Memory B cell (primary cell): ENCODE data around the gene ZBTB9.
"Not testable (repeated sequence)": the region's sequence is repeated elsewhere in the genome, so short reads cannot be mapped to it uniquely, and the experiment has no call there.

Experiments used
- ATAC-seq: fragments of 150-1000 bp; cut with Tn5 transposase; 2 replicates; pipeline ENCODE4 v1.10.0; 2021; ENCODE audit warnings: low read depth, mild to moderate bottlenecking, moderate library complexity
- DNase-seq, 2 donors: peaks; one replicate each; pipeline ENCODE4 v3.0.0; 2022; ENCODE audit warnings: low spot score in 2 of 2
- H3K27ac Mint-ChIP-seq: one replicate; pipeline ENCODE4 v1.8.0; 2022; ENCODE audit warnings: mild to moderate bottlenecking, moderate library complexity, mixed read lengths
- H3K27me3 Mint-ChIP-seq: one replicate; pipeline ENCODE4 v1.8.0; 2022; ENCODE audit warnings: mixed read lengths
- H3K36me3 Mint-ChIP-seq: one replicate; pipeline ENCODE4 v1.8.0; 2022; ENCODE audit warnings: mild to moderate bottlenecking, mixed read lengths
- H3K4me1 Mint-ChIP-seq: one replicate; pipeline ENCODE4 v1.8.0; 2022; ENCODE audit warnings: mixed read lengths
- H3K4me3 Mint-ChIP-seq: one replicate; pipeline ENCODE4 v1.8.0; 2022; ENCODE audit warnings: mild to moderate bottlenecking, moderate library complexity, mixed read lengths
- H3K9me3 Mint-ChIP-seq: one replicate; pipeline ENCODE4 v1.8.0; 2022; ENCODE audit warnings: mixed read lengths

The ZBTB9 gene

DNA sequence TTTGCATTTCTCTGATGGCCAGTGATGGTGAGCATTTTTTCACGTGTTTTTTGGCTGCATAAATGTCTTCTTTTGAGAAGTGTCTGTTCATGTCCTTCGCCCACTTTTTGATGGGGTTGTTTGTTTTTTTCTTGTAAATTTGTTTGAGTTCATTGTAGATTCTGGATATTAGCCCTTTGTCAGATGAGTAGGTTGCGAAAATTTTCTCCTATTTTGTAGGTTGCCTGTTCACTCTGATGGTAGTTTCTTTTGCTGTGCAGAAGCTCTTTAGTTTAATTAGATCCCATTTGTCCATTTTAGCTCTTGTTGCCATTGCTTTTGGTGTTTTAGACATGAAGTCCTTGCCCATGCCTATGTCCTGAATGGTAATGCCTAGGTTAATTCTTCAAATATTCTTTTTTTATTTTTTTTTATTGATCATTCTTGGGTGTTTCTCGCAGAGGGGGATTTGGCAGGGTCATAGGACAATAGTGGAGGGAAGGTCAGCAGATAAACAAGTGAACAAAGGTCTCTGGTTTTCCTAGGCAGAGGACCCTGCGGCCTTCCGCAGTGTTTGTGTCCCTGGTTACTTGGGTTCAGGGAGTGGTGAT is 30.4 kb downstream of the ZBTB9 start:
- not testable (repeated sequence) for H3K4me3 Mint-ChIP-seq, H3K9me3 Mint-ChIP-seq, ATAC-seq, H3K4me1 Mint-ChIP-seq, H3K27ac Mint-ChIP-seq, DNase-seq, H3K36me3 Mint-ChIP-seq
- peaks cover 16% of the 10 kb centered on the region for H3K27me3 Mint-ChIP-seq

DNA sequence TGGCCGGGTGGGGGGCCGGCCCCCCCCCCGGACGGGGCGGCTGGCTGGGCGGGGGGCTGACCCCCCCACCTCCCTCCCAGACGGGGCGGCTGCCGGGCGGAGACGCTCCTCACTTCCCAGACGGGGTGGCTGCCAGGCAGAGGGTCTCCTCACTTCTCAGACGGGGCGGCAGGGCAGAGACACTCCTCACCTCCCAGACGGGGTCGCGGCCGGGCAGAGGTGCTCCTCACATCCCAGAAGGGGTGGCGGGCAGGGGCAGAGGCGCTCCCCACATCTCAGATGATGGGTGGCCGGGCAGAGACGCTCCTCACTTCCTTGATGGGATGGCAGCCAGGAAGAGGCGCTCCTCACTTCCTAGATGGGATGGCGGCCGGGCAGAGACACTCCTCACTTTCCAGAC is 31.3 kb downstream of the ZBTB9 start:
- ATAC-seq, H3K36me3 Mint-ChIP-seq, H3K4me3 Mint-ChIP-seq, H3K9me3 Mint-ChIP-seq, H3K27ac Mint-ChIP-seq, DNase-seq, H3K4me1 Mint-ChIP-seq: not testable (repeated sequence)
- peaks cover 17% of the 10 kb centered on the region for H3K27me3 Mint-ChIP-seq

DNA sequence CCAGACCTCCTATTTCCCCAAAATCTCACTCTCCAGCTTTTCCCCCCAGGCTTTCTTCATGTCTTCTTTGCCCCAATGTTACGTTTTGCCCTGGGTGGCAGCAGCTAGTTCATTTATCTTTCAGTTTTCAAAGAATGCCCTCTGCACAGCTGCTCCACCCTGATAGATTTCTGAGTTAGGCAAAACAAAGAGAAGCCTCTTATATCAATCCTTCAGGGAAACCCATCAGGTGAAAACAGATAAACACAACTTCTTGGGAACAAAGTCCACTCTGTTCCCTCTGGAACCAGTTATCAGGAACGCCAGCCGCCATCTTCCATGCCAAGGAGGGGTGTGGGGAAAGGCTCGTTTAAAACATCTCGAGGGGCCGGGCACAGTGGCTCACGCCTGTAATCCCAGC is 34.0 kb downstream of the ZBTB9 start:
- H3K4me1 Mint-ChIP-seq: peaks cover 3% of the 10 kb centered on the region
- H3K36me3 Mint-ChIP-seq: no peaks in the 10 kb centered on the region
- no peaks in the 10 kb centered on the region for H3K9me3 Mint-ChIP-seq
- no peak overlapping the region for H3K4me3 Mint-ChIP-seq
- no peak for ATAC-seq
- H3K27me3 Mint-ChIP-seq: peaks cover 12% of the 10 kb centered on the region
- no peak overlapping the region for H3K27ac Mint-ChIP-seq
- no peak for DNase-seq

DNA sequence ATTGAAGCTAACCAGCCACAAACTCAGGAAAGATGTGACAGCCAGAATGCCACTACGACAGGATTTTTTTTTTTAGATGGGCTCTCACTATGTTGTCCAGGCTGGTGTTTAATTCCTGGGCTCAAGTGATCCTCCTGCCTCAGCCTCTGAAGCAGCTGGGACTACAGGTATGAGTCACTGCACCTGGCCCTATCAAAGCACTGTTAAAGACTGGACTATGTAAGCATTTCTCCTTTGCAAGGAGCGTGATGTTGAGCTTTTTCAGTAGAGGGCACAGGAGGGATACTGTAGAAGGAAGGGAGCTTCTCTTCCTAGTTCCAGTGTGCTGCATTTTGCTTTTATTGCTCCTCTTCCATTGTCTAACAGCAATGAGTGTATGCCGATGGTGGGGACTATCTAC is 35.8 kb downstream of the ZBTB9 start:
- Mint-ChIP-seq H3K27ac (no peak overlapping the region), H3K4me3 (no peak overlapping the region), H3K27me3 (peaks cover 12% of the 10 kb centered on the region), H3K4me1 (peaks cover 3% of the 10 kb centered on the region), H3K9me3 (no peaks in the 10 kb centered on the region), H3K36me3 (no peaks in the 10 kb centered on the region)
- ATAC-seq (no peak), DNase-seq (no peak)

DNA sequence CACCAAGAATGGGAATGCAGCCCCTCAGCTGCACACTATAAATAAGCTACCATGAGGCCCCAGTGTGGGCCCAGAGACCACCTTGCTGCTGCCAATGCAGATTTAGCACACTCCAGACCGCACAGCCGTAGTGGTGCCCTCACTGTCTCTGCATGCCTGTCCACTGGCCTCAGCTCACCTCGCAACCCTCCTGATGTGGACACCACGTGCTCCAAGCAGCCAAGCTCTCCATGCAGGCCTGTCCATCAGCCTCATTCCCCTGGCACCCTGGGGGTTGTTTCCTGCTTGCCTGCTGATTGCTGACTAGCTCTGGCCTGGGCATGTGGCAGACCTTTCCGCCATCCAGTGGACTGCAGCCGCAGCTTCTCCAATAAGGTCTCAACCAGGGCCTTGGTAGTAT is 36.2 kb downstream of the ZBTB9 start:
- ATAC-seq: no peak
- no peak overlapping the region for H3K4me3 Mint-ChIP-seq
- no peaks in the 10 kb centered on the region for H3K9me3 Mint-ChIP-seq
- H3K4me1 Mint-ChIP-seq: peaks cover 3% of the 10 kb centered on the region
- no peak overlapping the region for H3K27ac Mint-ChIP-seq
- no peak for DNase-seq
- H3K27me3 Mint-ChIP-seq: peaks cover 12% of the 10 kb centered on the region
- H3K36me3 Mint-ChIP-seq: no peaks in the 10 kb centered on the region

DNA sequence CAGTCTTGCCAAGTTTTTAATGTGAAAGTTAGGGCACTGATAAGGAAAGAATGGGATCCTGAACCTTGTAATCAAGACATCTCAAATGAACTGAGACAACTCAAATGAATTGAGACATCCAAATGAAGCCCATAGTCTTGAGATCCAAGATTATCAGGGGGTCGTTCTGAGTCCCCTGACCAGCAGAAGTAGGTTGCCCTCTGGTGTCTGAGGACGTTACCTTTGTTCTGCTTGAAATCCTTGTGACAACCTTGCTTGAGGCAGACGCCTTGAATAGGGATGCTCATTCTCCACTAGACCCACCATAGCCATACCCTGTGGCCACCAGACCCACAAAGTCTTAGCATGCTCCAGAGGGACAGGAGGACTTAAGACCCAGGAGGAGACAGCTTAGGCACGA is 37.7 kb downstream of the ZBTB9 start:
- no peak for ATAC-seq
- Mint-ChIP-seq H3K9me3 (no peaks in the 10 kb centered on the region), H3K36me3 (no peaks in the 10 kb centered on the region), H3K4me3 (no peak overlapping the region), H3K27ac (no peak overlapping the region), H3K27me3 (peaks cover 7% of the 10 kb centered on the region), H3K4me1 (no peaks in the 10 kb centered on the region)
- DNase-seq: no peak

DNA sequence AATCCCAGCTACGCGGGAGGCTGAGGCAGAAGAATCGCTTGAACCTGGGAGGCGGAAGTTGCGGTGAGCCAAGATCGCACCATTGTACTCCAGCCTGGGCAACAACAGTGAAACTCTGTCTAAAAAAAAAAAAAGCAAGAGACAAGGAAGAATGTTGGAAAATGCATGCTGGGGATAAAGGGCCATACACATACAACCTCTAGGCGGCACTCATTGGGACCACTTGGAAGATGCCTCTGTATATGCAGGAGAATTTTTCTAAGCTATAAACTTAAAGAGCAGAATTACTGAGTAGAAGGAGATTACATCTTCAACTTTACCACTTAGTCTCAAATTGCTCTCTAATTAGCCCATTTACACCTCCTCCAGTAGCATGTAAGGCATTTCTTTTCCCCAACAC is 42.8 kb downstream of the ZBTB9 start:
- Mint-ChIP-seq H3K36me3 (no peaks in the 10 kb centered on the region), H3K4me1 (no peaks in the 10 kb centered on the region), H3K27ac (no peak overlapping the region), H3K27me3 (peaks cover 2% of the 10 kb centered on the region), H3K9me3 (no peaks in the 10 kb centered on the region), H3K4me3 (no peak overlapping the region)
- ATAC-seq (no peak), DNase-seq (no peak)

DNA sequence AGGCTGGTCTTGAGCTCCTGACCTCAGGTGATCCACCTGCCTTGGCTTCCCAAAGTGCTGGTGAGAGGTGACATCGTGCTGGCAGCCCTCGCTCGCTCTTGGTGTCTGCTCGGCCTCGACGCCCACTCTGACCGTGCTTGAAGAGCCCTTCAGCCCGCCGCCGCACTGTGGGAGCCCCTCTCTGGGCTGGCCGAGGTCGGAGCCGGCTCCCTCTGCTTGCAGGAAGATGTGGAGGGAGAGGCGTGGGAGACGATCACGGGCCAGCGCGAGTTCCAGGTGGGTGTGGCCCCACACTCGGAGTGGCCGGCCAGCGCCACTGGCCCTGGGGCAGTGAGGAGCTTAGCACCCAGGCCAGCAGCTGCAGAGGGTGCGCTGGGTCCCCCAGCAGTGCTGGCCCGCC is 48.1 kb downstream of the ZBTB9 start:
- DNase-seq: no peak
- H3K4me3 Mint-ChIP-seq: no peak overlapping the region
- H3K36me3 Mint-ChIP-seq: no peaks in the 10 kb centered on the region
- H3K4me1 Mint-ChIP-seq: no peaks in the 10 kb centered on the region
- no peak overlapping the region for H3K27ac Mint-ChIP-seq
- no peak for ATAC-seq
- peaks cover 4% of the 10 kb centered on the region for H3K27me3 Mint-ChIP-seq
- no peaks in the 10 kb centered on the region for H3K9me3 Mint-ChIP-seq

DNA sequence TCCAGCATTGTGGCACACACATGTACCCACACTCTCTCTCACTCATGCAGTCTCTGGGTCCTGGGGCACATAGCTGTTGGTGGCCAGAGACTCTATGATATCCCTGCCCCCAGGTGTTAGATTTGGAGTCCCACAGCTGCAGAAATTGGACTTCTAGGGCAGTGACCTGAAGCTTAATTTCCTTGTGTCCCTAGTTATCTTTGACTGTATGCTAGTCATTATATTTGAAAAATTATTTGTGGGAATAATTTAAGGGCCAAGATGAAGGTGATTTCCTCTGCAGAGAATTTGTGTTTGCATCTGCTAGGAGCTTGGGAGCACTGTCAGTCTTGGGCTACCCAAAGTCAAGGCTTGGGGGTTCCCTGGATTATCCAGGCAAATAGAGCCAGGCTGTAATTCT is 50.1 kb downstream of the ZBTB9 start:
- ATAC-seq (no peak), DNase-seq (no peak)
- Mint-ChIP-seq H3K36me3 (no peaks in the 10 kb centered on the region), H3K27ac (no peak overlapping the region), H3K27me3 (peaks cover 4% of the 10 kb centered on the region), H3K4me1 (peaks cover 8% of the 10 kb centered on the region), H3K4me3 (no peak overlapping the region), H3K9me3 (no peaks in the 10 kb centered on the region)

DNA sequence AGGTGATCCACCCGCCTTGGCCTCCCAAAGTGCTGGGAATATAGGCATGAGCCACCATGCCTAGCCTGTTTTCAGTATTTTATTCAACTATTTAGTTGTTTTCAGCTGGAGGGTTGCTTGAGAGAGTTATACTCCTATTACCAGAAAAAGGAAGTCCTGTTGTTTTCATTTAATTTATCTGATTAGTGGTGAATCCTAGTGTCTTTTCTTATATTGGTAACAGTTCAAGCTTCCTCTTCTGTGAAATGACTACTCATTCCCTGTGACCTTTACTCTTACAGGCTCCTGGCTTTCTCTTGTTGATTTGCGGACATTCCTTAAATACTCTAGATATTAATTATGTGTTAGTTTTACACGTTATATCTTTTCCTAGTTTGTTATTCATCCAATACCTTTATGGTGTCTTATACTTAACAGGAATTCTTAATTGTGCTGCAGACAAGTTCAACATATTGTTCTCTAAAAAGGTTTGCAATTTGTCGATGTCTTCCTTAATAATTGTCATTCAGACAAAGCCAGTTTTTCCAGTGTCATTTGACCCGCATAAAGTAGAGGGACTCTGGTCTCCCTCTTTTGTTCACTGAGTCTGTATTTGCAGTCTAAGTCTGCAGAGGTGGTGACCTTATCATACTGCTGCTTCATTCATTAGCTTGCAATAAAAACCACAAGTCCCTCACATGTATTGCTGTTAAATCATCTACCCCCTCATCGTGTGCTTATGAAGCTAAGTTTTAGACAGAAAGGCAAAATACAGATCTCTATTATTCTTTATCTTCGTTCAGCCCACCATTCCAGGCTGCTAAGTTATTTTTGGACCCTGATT is 51.4 kb downstream of the ZBTB9 start:
- H3K4me1 Mint-ChIP-seq: peaks cover 11% of the 10 kb centered on the region
- H3K27me3 Mint-ChIP-seq: peaks cover 2% of the 10 kb centered on the region
- no peak overlapping the region for H3K4me3 Mint-ChIP-seq
- ATAC-seq (no peak), DNase-seq (no peak)
- H3K27ac Mint-ChIP-seq: no peak overlapping the region
- no peaks in the 10 kb centered on the region for H3K9me3 Mint-ChIP-seq
- no peaks in the 10 kb centered on the region for H3K36me3 Mint-ChIP-seq
